HepG2 (cell line): ENCODE results near the gene PHF13. TPM values are rescaled to one million over a fixed set of nuclear protein-coding genes. Genes with fewer than 3 reads are reported as not detected.

Experiments used
- CENPX ChIP-seq: sonication (generic); formaldehyde crosslinking; IDR thresholded peaks from 2 replicates; pipeline ENCODE4 v1.9.0; 2021; ENCODE audit warnings: mild to moderate bottlenecking, missing genetic modification reagents, moderate library complexity
- GABPB1 ChIP-seq: IDR thresholded peaks from 2 replicates; pipeline ENCODE4 v1.6.1; 2016; ENCODE audit warnings: mild to moderate bottlenecking, missing genetic modification reagents, moderate library complexity, missing compliant biosample characterization
- HCFC1 ChIP-seq: fragments of 150-350 bp; IDR thresholded peaks from 2 replicates; pipeline ENCODE4 v1.6.1; 2014; ENCODE audit warnings: low read depth, low read length
- MEIS2 ChIP-seq: sonication (generic); formaldehyde crosslinking; IDR thresholded peaks from 2 replicates; pipeline ENCODE4 v1.9.0; 2021; ENCODE audit warnings: mild to moderate bottlenecking, missing genetic modification reagents
- PHF5A ChIP-seq: IDR thresholded peaks from one replicate; pipeline ENCODE4 v1.6.1; 2018; ENCODE audit warnings: low read depth, missing genetic modification reagents; ENCODE audit not compliant: unreplicated experiment
- POLR2G ChIP-seq: fragments of 200-400 bp; formaldehyde crosslinking; IDR thresholded peaks from 2 replicates; pipeline ENCODE4 v1.6.1; 2018; ENCODE audit warnings: mild to moderate bottlenecking, low read depth, low read length, moderate library complexity
- TAF15 ChIP-seq: fragments of 200-400 bp; formaldehyde crosslinking; IDR thresholded peaks from one replicate; pipeline ENCODE4 v1.6.1; 2018; ENCODE audit warnings: mild to moderate bottlenecking, low read depth, low read length; ENCODE audit not compliant: poor library complexity, severe bottlenecking
- ZBTB21 ChIP-seq: sonication (generic); formaldehyde crosslinking; IDR thresholded peaks from 2 replicates; pipeline ENCODE4 v1.4.0; 2020; ENCODE audit warnings: missing genetic modification reagents
- ZFP90 ChIP-seq: sonication (generic); formaldehyde crosslinking; IDR thresholded peaks from 2 replicates; pipeline ENCODE4 v1.8.0; 2022; ENCODE audit warnings: missing genetic modification reagents, mild to moderate bottlenecking, inconsistent platforms, borderline replicate concordance
- ZNF337 ChIP-seq: sonication (generic); formaldehyde crosslinking; IDR thresholded peaks from 2 replicates; pipeline ENCODE4 v1.5.1; 2020; ENCODE audit warnings: missing genetic modification reagents, low read depth, mild to moderate bottlenecking, borderline replicate concordance
- ZNF713 ChIP-seq: sonication (generic); formaldehyde crosslinking; IDR thresholded peaks from 2 replicates; pipeline ENCODE4 v1.4.0; 2020; ENCODE audit warnings: mild to moderate bottlenecking, missing genetic modification reagents
- ZSCAN22 ChIP-seq: sonication (generic); formaldehyde crosslinking; IDR thresholded peaks from 2 replicates; pipeline ENCODE4 v1.4.0; 2020; ENCODE audit warnings: mild to moderate bottlenecking, missing genetic modification reagents
- polyA plus RNA-seq, 8 experiments: library from polyadenylated mRNA; depleted of rRNA in 3 of 8; stranded (reverse) in 7 of 8; unstranded in 1 of 8; fragments of >200 nt; fragmentation: Illumina TruSeq in 4 of 8; extraction: Trizol in 4 of 8; gene quantifications; 2 replicates each; pipeline versions ENCODE4 v1.2.1 to v1.2.3, GENCODE V29; 2011 to 2016; ENCODE audit warnings: low read depth in 4 of 8, missing spikeins in 1 of 8, mixed read lengths in 1 of 8; ENCODE audit not compliant: insufficient read depth in 1 of 8
- total RNA-seq, 5 experiments: library from RNA; depleted of rRNA; stranded (reverse); fragments of >200 nt; fragmentation: Illumina TruSeq; extraction: Trizol; gene quantifications; 2 replicates each; pipeline ENCODE4 v1.2.3, GENCODE V29; 2016; ENCODE audit warnings: low read depth in 1 of 5
- TF ChIP-seq, protein P1 (sequence below), 2 experiments: sonication (generic) in 1 of 2; formaldehyde crosslinking in 1 of 2; IDR thresholded peaks; 2 replicates each; pipeline versions ENCODE4 v1.4.0 to v1.6.1; 2018 to 2020; ENCODE audit warnings: missing genetic modification reagents in 2 of 2, borderline replicate concordance in 1 of 2, low read depth in 1 of 2, mild to moderate bottlenecking in 1 of 2, missing biosample characterization in 1 of 2
- TF ChIP-seq, protein P2 (sequence below): sonication (generic); formaldehyde crosslinking; IDR thresholded peaks from 2 replicates; pipeline ENCODE4 v1.4.0; 2020; ENCODE audit warnings: missing genetic modification reagents
- TF ChIP-seq, protein P3 (sequence below): sonication (generic); formaldehyde crosslinking; IDR thresholded peaks from 2 replicates; pipeline ENCODE4 v1.4.0; 2020; ENCODE audit warnings: missing genetic modification reagents, borderline replicate concordance
- TF ChIP-seq, protein P4 (sequence below): sonication (generic); formaldehyde crosslinking; IDR thresholded peaks from 2 replicates; pipeline ENCODE4 v1.8.1; 2022; ENCODE audit warnings: low read depth, mild to moderate bottlenecking, missing genetic modification reagents
- TF ChIP-seq, protein P5 (sequence below): sonication (generic); formaldehyde crosslinking; IDR thresholded peaks from 2 replicates; pipeline ENCODE4 v1.4.0; 2020; ENCODE audit warnings: missing genetic modification reagents, mild to moderate bottlenecking, borderline replicate concordance
- TF ChIP-seq, protein P6 (sequence below): sonication (generic); formaldehyde crosslinking; IDR thresholded peaks from 2 replicates; pipeline ENCODE4 v1.4.0; 2020; ENCODE audit warnings: low read depth, mild to moderate bottlenecking, missing genetic modification reagents

PHF13 gene
- total and polyA plus RNA-seq, 2 of the 13 experiments (the other 11 are each of a cell fraction or from before 2014, with no cell fraction given) = 4.7 to 7.4 TPM

DNA sequence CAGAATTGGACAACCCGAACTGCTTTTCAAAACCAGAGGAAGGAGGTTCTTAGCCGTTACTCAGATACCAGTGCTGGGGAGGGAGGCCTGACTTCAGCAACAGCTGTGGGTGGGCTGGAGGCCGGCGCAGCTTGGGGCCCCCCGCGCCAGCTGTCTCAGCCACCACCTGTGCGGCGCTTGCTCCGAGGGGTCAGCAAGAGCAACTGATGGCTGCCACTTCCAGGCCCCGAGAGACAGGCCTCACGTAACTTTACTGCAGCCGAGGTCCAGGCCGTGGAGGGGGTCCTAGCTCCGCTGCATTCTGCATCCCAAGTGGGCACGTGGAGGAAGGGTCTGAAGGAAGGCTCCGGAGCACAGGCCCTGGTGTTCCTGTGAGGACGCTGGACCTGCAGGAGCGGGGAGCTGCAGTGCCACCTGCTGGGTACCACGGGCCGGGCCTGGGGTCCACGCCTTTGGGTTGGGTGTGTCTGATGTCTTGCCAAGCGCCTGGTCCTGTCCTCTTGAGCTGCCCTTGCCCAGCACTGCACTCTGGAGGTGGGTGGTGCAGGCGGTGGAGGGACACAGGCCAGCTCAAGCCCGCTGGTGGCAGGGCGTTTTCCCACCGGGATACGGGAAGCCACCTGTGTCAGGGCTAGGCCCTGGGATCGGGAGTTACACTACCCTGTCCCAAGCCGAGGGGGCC lies 21.0 kb downstream of the PHF13 start (continued):
- TF ChIP-seq, protein P1, sequence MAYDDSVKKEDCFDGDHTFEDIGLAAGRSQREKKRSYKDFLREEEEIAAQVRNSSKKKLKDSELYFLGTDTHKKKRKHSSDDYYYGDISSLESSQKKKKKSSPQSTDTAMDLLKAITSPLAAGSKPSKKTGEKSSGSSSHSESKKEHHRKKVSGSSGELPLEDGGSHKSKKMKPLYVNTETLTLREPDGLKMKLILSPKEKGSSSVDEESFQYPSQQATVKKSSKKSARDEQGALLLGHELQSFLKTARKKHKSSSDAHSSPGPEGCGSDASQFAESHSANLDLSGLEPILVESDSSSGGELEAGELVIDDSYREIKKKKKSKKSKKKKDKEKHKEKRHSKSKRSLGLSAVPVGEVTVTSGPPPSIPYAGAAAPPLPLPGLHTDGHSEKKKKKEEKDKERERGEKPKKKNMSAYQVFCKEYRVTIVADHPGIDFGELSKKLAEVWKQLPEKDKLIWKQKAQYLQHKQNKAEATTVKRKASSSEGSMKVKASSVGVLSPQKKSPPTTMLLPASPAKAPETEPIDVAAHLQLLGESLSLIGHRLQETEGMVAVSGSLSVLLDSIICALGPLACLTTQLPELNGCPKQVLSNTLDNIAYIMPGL (CRISPR knock-in tag; IDR thresholded peaks at IDR 0.05; ENCODE audit: borderline replicate concordance in 1 of 2, low read depth in 1 of 2) = no peak
- TF ChIP-seq, protein P2, sequence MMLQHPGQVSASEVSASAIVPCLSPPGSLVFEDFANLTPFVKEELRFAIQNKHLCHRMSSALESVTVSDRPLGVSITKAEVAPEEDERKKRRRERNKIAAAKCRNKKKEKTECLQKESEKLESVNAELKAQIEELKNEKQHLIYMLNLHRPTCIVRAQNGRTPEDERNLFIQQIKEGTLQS (CRISPR knock-in tag) = no peak
- no peak for TF ChIP-seq MEIS2 (CRISPR knock-in tag)
- TF ChIP-seq, protein P3, sequence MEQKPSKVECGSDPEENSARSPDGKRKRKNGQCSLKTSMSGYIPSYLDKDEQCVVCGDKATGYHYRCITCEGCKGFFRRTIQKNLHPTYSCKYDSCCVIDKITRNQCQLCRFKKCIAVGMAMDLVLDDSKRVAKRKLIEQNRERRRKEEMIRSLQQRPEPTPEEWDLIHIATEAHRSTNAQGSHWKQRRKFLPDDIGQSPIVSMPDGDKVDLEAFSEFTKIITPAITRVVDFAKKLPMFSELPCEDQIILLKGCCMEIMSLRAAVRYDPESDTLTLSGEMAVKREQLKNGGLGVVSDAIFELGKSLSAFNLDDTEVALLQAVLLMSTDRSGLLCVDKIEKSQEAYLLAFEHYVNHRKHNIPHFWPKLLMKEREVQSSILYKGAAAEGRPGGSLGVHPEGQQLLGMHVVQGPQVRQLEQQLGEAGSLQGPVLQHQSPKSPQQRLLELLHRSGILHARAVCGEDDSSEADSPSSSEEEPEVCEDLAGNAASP = no peak
- TF ChIP-seq ZSCAN22 (CRISPR knock-in tag) = no peak
- no peak for TF ChIP-seq ZBTB21
- no peak for TF ChIP-seq PHF5A (CRISPR knock-in tag)
- no peak for TF ChIP-seq ZNF337 (CRISPR knock-in tag)
- no peak for TF ChIP-seq TAF15
- no peak for TF ChIP-seq HCFC1
- no peak for TF ChIP-seq ZFP90
- TF ChIP-seq, protein P4, sequence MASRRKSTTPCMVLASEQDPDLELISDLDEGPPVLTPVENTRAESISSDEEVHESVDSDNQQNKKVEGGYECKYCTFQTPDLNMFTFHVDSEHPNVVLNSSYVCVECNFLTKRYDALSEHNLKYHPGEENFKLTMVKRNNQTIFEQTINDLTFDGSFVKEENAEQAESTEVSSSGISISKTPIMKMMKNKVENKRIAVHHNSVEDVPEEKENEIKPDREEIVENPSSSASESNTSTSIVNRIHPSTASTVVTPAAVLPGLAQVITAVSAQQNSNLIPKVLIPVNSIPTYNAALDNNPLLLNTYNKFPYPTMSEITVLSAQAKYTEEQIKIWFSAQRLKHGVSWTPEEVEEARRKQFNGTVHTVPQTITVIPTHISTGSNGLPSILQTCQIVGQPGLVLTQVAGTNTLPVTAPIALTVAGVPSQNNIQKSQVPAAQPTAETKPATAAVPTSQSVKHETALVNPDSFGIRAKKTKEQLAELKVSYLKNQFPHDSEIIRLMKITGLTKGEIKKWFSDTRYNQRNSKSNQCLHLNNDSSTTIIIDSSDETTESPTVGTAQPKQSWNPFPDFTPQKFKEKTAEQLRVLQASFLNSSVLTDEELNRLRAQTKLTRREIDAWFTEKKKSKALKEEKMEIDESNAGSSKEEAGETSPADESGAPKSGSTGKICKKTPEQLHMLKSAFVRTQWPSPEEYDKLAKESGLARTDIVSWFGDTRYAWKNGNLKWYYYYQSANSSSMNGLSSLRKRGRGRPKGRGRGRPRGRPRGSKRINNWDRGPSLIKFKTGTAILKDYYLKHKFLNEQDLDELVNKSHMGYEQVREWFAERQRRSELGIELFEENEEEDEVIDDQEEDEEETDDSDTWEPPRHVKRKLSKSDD (CRISPR knock-in tag) = no peak
- TF ChIP-seq, protein P5, sequence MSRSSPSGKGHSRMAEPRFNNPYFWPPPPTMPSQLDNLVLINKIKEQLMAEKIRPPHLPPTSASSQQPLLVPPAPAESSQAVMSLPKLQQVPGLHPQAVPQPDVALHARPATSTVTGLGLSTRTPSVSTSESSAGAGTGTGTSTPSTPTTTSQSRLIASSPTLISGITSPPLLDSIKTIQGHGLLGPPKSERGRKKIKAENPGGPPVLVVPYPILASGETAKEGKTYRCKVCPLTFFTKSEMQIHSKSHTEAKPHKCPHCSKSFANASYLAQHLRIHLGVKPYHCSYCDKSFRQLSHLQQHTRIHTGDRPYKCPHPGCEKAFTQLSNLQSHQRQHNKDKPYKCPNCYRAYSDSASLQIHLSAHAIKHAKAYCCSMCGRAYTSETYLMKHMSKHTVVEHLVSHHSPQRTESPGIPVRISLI (CRISPR knock-in tag) = no peak
- peak; percentile 25; the same call in 1 of the 2 replicates for TF ChIP-seq GABPB1 (CRISPR knock-in tag)
- peak; percentile 45 for TF ChIP-seq POLR2G
- TF ChIP-seq CENPX = no peak
- no peak for TF ChIP-seq ZNF713 (CRISPR knock-in tag)
- TF ChIP-seq, protein P6, sequence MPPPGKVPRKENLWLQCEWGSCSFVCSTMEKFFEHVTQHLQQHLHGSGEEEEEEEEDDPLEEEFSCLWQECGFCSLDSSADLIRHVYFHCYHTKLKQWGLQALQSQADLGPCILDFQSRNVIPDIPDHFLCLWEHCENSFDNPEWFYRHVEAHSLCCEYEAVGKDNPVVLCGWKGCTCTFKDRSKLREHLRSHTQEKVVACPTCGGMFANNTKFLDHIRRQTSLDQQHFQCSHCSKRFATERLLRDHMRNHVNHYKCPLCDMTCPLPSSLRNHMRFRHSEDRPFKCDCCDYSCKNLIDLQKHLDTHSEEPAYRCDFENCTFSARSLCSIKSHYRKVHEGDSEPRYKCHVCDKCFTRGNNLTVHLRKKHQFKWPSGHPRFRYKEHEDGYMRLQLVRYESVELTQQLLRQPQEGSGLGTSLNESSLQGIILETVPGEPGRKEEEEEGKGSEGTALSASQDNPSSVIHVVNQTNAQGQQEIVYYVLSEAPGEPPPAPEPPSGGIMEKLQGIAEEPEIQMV (CRISPR knock-in tag) = no peak
